PFSK-1 (cell line): ENCODE data around the gene PARVB.

Experiments used
- FOXP2 ChIP-seq: optimal IDR thresholded peaks from 2 replicates; pipeline ENCODE3; 2011; ENCODE audit warnings: borderline replicate concordance, control low read depth, inconsistent platforms; ENCODE audit not compliant: insufficient read depth; ENCODE audit errors: extremely low read length, extremely low read depth
- POLR2AphosphoS5 ChIP-seq: IDR thresholded peaks from 2 replicates; pipeline ENCODE4 v1.6.1; 2012; ENCODE audit warnings: low read depth, mild to moderate bottlenecking, control low read depth, low read length, moderate library complexity
- REST ChIP-seq, 2 experiments: IDR thresholded peaks; 2 replicates each; pipeline versions ENCODE4 v1.6.1 to v1.8.0; 2011 to 2012; ENCODE audit warnings: low read depth in 2 of 2, low read length in 2 of 2, control low read depth in 1 of 2, inconsistent platforms in 1 of 2, mild to moderate bottlenecking in 1 of 2, moderate library complexity in 1 of 2; ENCODE audit not compliant: insufficient read depth in 1 of 2
- SIN3A ChIP-seq: IDR thresholded peaks from 2 replicates; pipeline ENCODE4 v1.6.1; 2012; ENCODE audit warnings: mild to moderate bottlenecking, low read length, moderate library complexity, borderline replicate concordance; ENCODE audit not compliant: insufficient read depth
- TAF1 ChIP-seq: IDR thresholded peaks from 2 replicates; pipeline ENCODE4 v1.6.1; 2012; ENCODE audit warnings: low read length, control low read depth, borderline replicate concordance; ENCODE audit not compliant: insufficient read depth

The PARVB gene

GRCh38 chr22:44093791-44094190 is 69.7 kb downstream of the PARVB start:
- TF ChIP-seq TAF1 = no peak
- no peak for TF ChIP-seq POLR2AphosphoS5
- TF ChIP-seq FOXP2 = no peak
- TF ChIP-seq REST (IDR thresholded peaks at IDR 0.05; ENCODE audit: insufficient read depth in 1 of 2, low read depth in 2 of 2, low read length in 2 of 2) = no peak
- TF ChIP-seq SIN3A = no peak

- TF ChIP-seq POLR2AphosphoS5 (no peak), TAF1 (no peak), FOXP2 (no peak), SIN3A (no peak), REST (IDR thresholded peaks at IDR 0.05; ENCODE audit: insufficient read depth in 1 of 2, low read depth in 2 of 2, low read length in 2 of 2) (no peak)
These were observed 70.7 kb downstream of the PARVB start for GRCh38 chr22:44094751-44095302.

- TF ChIP-seq TAF1 (no peak), REST (IDR thresholded peaks at IDR 0.05; ENCODE audit: insufficient read depth in 1 of 2, low read depth in 2 of 2, low read length in 2 of 2) (no peak), SIN3A (no peak), FOXP2 (no peak), POLR2AphosphoS5 (no peak)
These were observed 72.6 kb downstream of the PARVB start for GRCh38 chr22:44096736-44097135.

DNA sequence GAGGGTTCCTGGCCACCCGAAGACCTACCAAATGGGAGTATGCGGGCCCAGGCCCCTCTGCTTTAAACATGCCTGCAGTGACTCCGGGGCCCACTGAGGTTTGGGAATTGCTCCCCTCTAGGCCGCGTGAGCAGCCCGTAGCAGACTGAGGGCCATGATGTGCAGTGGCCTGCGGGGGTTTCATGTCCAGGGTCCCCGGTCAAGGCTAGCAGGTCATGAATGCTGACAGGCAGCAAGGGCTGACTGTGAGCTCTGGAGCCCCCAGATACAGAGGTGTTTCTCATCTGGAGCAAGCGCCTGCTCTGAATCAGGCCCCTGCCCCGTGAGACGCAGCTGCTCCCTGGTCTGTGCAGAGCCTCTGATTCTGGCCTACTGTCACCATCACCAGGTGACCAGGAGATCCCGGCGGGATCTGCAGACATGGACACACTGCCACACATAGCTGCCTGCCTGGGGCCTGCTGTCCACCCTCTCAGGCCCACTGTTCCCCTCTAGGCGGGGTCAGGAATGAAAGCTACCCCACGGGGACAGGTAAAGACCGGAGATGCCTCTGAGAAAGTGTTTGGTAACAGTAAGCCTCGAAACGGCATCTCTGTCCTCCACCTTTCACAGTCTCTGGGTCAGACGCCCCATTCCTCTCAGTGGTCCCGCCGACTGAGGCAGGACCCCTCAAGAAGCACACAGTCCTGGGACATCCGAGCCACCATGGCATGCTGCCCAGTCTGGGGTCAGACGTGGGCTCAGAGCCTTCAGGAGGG is 73.3 kb downstream of the PARVB start:
- TF ChIP-seq SIN3A = no peak

DNA sequence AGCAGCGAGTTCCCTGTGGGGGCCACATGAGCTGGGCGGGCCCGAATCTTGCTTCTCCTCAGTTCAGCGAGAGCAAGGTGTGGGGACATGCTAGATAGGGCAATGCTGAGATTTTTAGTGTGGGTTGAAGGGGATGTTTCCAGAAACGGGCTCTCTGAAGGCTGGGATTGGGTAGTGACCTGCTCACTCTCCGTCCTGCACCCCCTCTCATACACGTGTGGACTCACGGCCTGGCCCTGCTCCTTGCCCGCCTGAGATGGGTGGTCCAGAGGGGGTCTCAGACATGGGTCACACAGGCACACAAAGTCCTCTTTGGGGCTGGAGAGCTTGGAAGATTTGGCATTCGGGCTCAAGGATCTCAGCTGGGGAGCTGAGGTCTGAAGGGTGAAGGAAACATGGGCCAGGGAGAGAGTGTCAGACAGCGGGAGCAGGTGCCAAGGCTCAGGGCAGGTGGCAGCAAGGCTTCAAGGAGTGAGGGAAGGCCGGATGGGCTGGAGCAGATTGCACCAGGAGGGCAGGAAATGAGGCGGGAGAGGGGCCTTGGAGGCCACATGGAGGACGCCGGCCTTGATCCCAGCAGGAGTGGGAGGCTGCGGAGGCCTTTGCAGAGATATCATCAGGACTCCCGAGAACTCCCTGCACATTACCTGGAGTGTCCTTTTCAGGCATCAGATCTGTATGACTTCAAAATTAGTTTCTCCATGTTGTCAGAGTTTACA is 74.1 kb downstream of the PARVB start:
- TF ChIP-seq FOXP2 (peak; percentile 14), REST (IDR thresholded peaks at IDR 0.05; ENCODE audit: insufficient read depth in 1 of 2, low read depth in 2 of 2, low read length in 2 of 2) (no peak)
